HepG2 (cell line): ENCODE results near the gene EZH1. TPM values are rescaled to one million over a fixed set of nuclear protein-coding genes. Genes with fewer than 3 reads are reported as not detected.

Experiments used
- HOXA7 ChIP-seq: sonication (generic); formaldehyde crosslinking; IDR thresholded peaks from 2 replicates; pipeline ENCODE4 v1.8.1; 2022; ENCODE audit warnings: mild to moderate bottlenecking, missing genetic modification reagents, moderate library complexity
- MAZ ChIP-seq, 2 experiments: sonication (generic) in 1 of 2; formaldehyde crosslinking in 1 of 2; IDR thresholded peaks; 2 replicates each; pipeline versions ENCODE4 v1.5.0 to v1.6.1; 2012 to 2020; ENCODE audit warnings: low read depth in 2 of 2, mild to moderate bottlenecking in 2 of 2, borderline replicate concordance in 1 of 2, improper control_type of control experiment in 1 of 2, low read length in 1 of 2, missing genetic modification reagents in 1 of 2, moderate library complexity in 1 of 2
- MBD4 ChIP-seq: IDR thresholded peaks from 2 replicates; pipeline ENCODE4 v1.6.1; 2012; ENCODE audit warnings: low read length, inconsistent platforms, borderline replicate concordance
- PREB ChIP-seq: sonication (generic); formaldehyde crosslinking; IDR thresholded peaks from 2 replicates; pipeline ENCODE4 v1.4.0; 2020; ENCODE audit warnings: missing genetic modification reagents
- SIX1 ChIP-seq: sonication (generic); formaldehyde crosslinking; IDR thresholded peaks from 2 replicates; pipeline ENCODE4 v1.4.0; 2020; ENCODE audit warnings: missing genetic modification reagents, borderline replicate concordance
- SOX6 ChIP-seq, 2 experiments: fragments of 450-650 bp in 1 of 2; sonication (generic) in 1 of 2; formaldehyde crosslinking in 1 of 2; IDR thresholded peaks; 2 replicates each; pipeline versions ENCODE4 v1.4.0 to v1.6.1; 2017 to 2020; ENCODE audit warnings: antibody characterized with exemption in 1 of 2, mild to moderate bottlenecking in 1 of 2, missing genetic modification reagents in 1 of 2
- STAT6 ChIP-seq: sonication (generic); formaldehyde crosslinking; IDR thresholded peaks from 2 replicates; pipeline ENCODE4 v1.4.0; 2020; ENCODE audit warnings: missing genetic modification reagents, mild to moderate bottlenecking, borderline replicate concordance
- SYNCRIP ChIP-seq: fragments of 200-400 bp; formaldehyde crosslinking; IDR thresholded peaks from 2 replicates; pipeline ENCODE4 v1.6.1; 2018; ENCODE audit warnings: mild to moderate bottlenecking, low read depth, low read length; ENCODE audit not compliant: insufficient read depth
- TMF1 ChIP-seq: sonication (generic); formaldehyde crosslinking; IDR thresholded peaks from 2 replicates; pipeline ENCODE4 v1.8.1; 2022; ENCODE audit warnings: low read depth, missing genetic modification reagents
- XRCC5 ChIP-seq: fragments of 200-400 bp; formaldehyde crosslinking; optimal IDR thresholded peaks from 2 replicates; pipeline ENCODE3; 2017; ENCODE audit warnings: mild to moderate bottlenecking, low read length
- ZNF407 ChIP-seq: sonication (generic); formaldehyde crosslinking; IDR thresholded peaks from one replicate; pipeline ENCODE4 v1.5.1; 2020; ENCODE audit warnings: mild to moderate bottlenecking, missing genetic modification reagents; ENCODE audit errors: not compliant biosample characterization
- ZNF790 ChIP-seq: sonication (generic); formaldehyde crosslinking; IDR thresholded peaks from 2 replicates; pipeline ENCODE4 v1.8.0; 2022; ENCODE audit warnings: missing genetic modification reagents, mild to moderate bottlenecking, borderline replicate concordance
- polyA plus RNA-seq, 8 experiments: library from polyadenylated mRNA; depleted of rRNA in 3 of 8; stranded (reverse) in 7 of 8; unstranded in 1 of 8; fragments of >200 nt; fragmentation: Illumina TruSeq in 4 of 8; extraction: Trizol in 4 of 8; gene quantifications; 2 replicates each; pipeline versions ENCODE4 v1.2.1 to v1.2.3, GENCODE V29; 2011 to 2016; ENCODE audit warnings: low read depth in 4 of 8, missing spikeins in 1 of 8, mixed read lengths in 1 of 8; ENCODE audit not compliant: insufficient read depth in 1 of 8
- total RNA-seq, 5 experiments: library from RNA; depleted of rRNA; stranded (reverse); fragments of >200 nt; fragmentation: Illumina TruSeq; extraction: Trizol; gene quantifications; 2 replicates each; pipeline ENCODE4 v1.2.3, GENCODE V29; 2016; ENCODE audit warnings: low read depth in 1 of 5
- TF ChIP-seq, protein P1 (sequence below): sonication (generic); formaldehyde crosslinking; IDR thresholded peaks from 2 replicates; pipeline ENCODE4 v1.8.1; 2023; ENCODE audit warnings: mild to moderate bottlenecking, missing genetic modification reagents

Gene EZH1
- total and polyA plus RNA-seq, 2 of the 13 experiments (the other 11 are each of a cell fraction or from before 2014, with no cell fraction given) = 11.6 to 24.0 TPM

DNA sequence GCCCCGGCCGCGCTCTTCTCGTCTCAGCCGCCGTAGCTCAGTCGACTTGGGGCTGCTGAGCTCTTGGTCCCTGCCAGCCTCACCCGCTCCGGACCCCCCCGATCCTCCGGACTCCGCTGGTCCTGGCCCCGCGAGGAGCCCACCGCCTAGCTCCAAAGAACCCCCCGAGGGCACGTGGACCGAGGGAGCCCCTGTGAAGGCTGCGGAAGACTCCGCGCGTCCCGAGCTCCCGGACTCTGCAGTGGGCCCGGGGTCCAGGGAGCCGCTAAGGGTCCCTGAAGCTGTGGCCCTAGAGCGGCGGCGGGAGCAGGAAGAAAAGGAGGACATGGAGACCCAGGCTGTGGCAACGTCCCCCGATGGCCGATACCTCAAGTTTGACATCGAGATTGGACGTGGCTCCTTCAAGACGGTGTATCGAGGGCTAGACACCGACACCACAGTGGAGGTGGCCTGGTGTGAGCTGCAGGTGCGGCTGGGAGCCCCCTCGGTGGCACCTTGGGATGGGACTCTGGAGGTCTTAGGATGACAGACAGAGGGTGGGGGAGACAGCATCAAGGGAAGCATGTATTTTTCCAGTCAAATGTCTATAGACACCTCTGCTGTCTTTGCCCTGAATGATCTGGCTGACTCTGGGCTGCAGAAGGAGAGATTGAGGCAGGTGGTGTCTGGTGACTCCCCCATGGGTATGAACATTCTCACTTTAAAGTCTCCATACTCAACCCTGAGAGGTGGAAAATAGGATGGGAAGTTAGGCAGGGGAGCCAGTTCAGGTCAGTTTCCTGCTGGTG is 36.2 kb upstream of the EZH1 start (continued):
- TF ChIP-seq HOXA7 (CRISPR knock-in tag) (no peak), STAT6 (CRISPR knock-in tag) (peak; percentile 65; the same call in 1 of the 2 replicates), ZNF790 (peak; percentile 54; the same call in 1 of the 2 replicates), ZNF407 (no peak), TMF1 (no peak), SIX1 (CRISPR knock-in tag) (no peak), XRCC5 (no peak), MAZ (IDR thresholded peaks at IDR 0.05; ENCODE audit: borderline replicate concordance, low read depth, low read length) (no peak), MAZ (CRISPR knock-in tag; IDR thresholded peaks at IDR 0.05; ENCODE audit: low read depth) (no peak), SYNCRIP (no peak), MBD4 (no peak), SOX6 (IDR thresholded peaks at IDR 0.05) (no peak), SOX6 (CRISPR knock-in tag; IDR thresholded peaks at IDR 0.05) (no peak; the same call in 1 of the 2 replicates), PREB (no peak)
- TF ChIP-seq, protein P1, sequence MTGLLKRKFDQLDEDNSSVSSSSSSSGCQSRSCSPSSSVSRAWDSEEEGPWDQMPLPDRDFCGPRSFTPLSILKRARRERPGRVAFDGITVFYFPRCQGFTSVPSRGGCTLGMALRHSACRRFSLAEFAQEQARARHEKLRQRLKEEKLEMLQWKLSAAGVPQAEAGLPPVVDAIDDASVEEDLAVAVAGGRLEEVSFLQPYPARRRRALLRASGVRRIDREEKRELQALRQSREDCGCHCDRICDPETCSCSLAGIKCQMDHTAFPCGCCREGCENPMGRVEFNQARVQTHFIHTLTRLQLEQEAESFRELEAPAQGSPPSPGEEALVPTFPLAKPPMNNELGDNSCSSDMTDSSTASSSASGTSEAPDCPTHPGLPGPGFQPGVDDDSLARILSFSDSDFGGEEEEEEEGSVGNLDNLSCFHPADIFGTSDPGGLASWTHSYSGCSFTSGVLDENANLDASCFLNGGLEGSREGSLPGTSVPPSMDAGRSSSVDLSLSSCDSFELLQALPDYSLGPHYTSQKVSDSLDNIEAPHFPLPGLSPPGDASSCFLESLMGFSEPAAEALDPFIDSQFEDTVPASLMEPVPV (CRISPR knock-in tag) = peak; percentile 21; the same call in 1 of the 2 replicates
